Stimulated activated CD8-positive, alpha-beta memory T cell treated with anti-CD3 and anti-CD28 coated beads, Interleukin-15, amount 100 ng/mL, for 24 hours (primary cell): Measurements from ENCODE around the gene MAN2B1.
"Not testable (repeated sequence)": the region's sequence is repeated elsewhere in the genome, so short reads cannot be mapped to it uniquely, and the experiment has no call there.

Experiments used
- DNase-seq: peaks from one replicate; pipeline ENCODE4 v3.0.0-alpha.2; 2020; ENCODE audit warnings: low read depth

MAN2B1 gene

DNA sequence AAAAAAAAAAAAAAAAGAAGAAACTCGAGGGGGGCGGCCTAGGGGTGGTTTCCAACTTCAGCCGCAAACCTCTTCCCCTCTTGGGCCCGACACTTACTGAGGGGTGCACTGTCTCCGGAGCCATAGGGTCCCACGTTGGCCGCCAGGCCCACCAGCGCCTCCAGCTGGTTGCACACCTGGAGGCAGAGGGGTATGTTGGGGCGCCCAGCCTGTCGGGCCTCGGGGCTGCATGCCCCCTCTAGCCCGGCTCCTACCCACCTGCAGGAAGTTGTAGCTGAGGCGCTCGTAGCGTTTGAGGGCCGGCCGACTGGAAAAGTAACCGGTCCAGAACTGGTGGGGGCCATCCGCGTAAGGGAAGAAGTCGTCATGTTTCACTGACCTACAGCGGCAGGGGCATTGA, 8.6 kb downstream of the MAN2B1 start:
- no peak for DNase-seq

DNA sequence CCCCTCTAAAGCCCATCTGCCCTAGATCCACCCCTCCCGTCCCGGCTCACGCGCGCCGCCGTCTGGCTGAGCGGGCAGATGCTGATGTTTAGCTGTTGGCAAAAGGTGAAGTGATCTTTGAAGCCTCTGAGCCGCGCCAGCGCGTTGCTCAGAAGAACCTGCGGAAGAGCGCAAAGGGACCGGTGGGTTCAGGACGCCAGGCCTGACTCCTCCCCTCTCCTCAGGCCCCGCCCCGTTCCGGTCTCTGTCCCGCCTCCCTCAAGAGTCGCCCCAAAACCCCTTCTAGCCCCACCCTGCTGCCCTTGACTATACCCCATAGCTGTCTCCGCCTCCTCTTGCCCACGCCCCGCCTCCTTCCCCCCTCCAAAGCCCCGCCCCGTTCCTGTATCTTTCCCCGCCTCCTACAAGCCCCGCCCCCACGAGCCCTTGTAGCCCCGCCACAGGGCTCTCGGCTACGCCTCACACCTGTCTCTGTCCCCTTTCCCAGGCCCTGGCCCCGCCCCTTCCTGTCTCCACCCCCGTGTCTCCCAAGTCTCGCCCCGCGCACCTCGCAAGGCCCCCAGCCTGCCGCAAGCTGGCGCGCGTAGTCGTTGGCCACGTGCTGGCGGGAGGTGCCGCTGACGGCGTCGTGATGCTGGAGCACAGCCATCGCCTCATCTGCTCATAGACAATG, 9.5 kb downstream of the MAN2B1 start:
- DNase-seq = no peak

DNA sequence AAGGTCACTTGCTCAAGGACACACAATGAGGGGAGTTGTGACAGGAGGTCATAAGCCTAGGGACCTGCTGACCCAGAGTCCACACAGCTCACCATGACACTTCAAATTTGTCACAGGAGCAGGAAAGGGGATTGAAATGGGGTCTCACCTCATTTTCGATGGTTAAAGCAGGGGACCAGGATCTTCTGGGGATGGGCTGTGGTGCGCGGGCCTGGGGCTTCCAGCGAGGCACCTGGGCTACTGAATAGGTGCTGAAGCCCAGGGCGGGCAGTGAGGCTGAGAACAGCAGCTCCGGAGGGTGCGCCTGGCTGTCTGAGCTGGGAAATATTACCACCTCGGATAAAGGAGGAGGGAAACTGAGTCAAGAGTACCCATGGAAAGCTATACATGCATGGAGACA, 11.0 kb downstream of the MAN2B1 start:
- no peak for DNase-seq

DNA sequence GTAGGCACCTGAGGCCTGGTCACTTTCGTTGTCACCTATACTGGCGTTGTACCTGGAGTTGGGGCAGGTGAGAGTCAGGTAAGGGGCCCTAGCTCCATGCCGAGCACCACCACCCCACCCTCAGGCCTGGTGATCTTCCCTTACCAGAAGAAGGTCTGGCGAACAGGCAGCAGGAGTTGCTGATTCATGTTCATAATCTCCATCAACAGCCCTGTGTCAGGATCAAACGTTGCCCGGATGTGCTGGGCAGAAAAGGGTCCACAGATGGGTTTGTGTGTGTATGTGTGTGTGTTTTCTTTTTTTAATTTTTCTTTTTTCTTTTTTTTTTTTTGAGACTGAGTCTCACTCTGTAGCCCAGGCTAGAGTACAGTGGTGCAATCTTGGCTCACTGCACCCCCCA, 14.3 kb downstream of the MAN2B1 start:
- no peak for DNase-seq

DNA sequence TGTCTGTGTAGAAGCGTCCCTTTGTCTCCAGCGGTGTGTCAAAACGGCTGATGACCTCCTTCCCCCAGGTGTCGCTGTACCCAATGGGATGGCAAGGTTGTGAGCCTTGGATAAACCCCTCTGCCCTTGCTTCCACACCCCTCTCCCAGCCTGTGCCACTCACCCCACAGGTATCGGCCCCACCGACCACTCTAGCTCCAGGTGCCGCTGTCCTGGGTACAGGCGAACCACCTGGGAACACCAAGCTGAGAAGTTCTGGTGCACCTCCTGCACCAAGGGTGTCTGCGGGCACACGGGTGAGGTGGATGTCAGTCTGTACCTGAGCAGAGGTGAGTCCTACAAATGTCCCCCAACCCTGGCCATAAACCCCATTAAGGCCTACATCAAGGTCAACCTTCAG, 16.6 kb downstream of the MAN2B1 start:
- no peak for DNase-seq

DNA sequence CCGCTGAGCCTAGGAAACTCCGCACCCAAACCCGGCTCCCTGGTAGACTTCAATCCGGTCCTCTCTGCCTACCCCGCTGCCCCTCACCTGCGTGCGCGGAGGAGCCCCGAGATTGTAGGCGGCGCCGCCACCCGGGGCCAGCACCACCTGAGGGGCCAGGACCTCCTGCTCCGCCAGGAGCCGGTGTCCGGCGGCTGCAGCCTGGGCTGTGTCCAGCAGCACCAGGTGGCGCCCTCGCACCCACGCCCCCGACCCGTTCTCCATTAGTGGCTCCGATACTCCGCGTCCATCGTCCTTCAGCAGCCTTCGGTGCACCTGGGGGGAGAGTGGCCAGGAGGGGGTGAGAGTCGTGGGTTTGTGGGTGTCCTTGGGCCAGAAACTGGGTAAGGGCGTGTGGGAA, 18.5 kb downstream of the MAN2B1 start:
- DNase-seq = no peak

DNA sequence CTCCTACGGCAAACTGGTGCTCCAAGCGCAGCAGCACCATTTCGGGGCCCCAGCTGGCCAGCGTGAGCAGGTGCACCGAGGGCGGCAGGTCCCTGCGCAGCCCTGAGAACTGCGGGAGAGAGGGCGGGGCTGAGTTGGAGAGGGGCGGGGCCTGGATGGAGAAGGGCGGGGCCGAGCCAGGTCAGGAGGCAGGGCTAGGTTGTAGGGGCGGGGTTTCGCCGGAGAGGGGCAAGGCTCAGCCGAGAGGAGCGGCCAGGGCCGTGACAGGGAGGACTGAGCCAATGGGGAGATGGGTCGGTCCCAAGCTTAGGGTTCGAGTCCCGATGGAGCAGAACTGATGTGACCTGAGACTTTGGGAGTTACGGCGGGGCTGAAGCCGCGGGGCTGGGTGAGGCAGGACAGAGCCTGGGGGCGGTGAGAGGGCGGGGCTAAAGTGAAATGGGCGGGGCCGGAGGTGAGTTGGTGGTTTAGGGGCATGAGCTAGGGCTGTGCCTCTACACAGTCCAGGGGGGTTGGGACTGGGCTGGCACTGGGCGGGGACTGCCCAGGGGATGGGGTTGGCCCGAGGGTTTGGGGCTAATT, 19.0 kb downstream of the MAN2B1 start:
- DNase-seq = no peak

DNA sequence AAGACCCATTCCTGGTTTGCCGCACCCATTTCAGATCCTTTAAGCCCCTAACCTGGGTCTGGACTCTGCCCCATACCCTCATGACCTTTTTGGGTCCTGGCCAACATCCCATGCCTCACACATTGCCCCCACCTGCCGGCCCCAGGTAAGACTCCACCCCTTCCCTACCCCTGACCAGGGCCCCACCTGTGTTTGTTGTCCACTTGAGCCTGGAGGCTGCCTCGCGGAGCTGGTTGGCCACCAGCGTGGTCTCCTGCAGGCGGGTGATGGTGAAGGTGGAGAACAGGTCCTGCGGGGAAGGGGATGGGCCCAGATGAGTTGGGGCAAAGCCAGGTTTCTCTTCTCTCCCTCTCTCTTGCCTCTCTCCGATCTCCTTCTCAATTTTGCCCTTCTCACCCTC, 19.5 kb downstream of the MAN2B1 start:
- no peak for DNase-seq

DNA sequence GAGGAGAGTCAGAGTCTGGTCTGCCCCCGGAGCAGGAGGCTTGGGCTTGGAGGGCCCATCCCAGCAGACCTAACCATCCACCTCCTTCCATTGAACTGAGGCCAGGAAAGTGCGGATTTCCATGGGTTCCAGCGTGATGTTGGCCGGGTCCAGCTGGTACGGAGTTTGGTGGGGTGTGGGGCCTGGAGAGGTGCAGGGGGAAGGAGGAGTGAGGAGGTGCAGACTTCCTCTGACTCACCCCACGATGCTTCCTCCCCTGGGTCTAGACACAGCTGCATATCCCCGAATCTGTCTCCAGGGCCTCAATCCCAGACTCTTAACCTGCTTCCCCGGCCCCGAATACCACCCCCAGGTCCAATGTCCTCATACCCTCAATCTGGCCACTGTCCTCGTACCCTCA, 20.0 kb downstream of the MAN2B1 start:
- DNase-seq = no peak

DNA sequence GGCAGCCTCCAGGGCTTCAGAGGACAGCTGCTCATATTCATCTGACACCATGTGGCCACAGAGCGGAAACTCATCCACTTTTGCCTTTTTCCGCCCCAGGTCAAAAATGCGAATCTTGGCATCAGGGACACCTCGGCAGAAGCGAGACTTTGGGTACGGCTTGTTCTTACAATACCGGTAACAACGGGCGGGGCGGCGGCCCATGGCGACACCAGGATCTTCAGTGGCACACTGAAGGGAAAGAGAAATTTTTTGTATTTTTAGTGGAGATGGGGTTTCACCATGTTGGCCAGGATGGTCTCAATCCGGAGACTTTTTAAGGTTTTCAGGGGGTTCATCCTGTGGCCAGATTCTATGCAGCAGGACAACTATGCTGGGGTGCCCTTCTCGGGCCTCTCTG, 22.8 kb downstream of the MAN2B1 start:
- not testable (repeated sequence) for DNase-seq

DNA sequence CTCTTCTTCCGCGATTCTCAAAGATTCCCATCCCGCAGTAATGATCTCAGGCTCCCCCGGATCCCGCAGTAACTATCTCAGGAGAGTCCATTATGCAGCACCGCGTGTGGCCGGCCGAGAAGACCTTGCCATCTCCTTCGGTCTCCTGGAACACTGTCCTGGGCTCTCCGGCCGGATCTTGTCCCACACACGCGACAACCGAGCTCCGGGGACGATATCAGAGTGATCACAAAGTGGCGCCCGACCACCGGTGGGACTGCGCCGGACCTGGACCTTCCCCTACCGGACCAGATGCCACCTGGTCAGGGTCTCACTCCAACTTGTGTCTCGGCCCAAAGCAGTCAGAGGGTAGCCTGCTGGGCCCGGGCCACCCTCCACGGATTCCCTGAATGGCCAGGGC, 24.0 kb downstream of the MAN2B1 start:
- no peak for DNase-seq

DNA sequence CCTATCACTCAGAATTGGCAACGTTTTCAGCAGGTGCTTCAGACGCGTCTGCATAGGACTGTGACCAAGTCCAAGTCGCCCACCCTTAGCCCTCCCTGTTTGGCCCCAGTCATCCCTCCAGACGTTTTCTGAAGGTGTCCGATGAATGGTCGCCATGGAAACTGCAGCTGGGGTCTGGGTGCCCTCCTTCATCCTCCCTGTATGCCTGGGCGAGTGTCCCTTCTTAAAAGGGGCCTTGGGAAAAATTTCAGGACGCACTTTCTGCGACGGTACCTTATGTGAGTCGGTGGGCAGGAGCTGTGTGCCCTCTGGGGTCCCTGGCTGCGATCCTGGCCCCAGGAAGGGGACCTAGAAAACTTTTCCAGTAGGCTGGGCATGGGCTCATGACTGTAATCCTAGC, 25.1 kb downstream of the MAN2B1 start:
- no peak for DNase-seq

DNA sequence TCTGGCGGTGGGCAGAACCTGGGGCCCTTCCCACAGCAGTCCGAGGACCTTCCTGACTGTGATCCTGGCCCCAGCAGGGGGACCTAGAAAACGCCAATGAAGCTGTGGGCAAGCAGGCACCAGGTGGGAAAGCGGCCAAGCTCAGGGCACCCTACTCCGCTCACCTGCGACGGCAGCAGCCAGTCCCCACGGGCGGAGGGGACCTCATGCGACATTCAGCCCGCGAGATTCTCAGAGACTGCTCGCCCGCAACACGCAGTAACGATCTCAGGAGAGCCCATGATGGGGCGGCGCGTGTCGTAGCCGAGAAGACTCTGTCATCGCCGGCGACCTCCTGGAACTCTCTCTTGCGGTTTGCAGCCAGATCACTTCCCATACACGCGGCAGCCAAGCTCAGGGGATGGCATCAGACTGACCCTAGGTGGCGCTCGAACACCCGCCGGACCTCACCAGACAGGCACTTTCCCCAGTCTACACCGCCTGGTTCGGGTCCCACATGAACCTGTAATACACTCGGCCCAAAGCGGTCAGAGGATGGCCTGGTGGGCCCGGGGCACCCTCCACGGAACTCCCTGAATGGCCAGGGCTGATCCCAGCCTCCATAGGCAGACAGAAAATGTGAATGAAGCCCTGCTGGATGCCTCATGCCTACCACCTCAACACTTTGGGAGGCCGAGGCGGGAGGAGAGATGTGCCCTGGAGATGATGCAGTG, 26.5 kb downstream of the MAN2B1 start:
- peak; percentile 58 for DNase-seq

DNA sequence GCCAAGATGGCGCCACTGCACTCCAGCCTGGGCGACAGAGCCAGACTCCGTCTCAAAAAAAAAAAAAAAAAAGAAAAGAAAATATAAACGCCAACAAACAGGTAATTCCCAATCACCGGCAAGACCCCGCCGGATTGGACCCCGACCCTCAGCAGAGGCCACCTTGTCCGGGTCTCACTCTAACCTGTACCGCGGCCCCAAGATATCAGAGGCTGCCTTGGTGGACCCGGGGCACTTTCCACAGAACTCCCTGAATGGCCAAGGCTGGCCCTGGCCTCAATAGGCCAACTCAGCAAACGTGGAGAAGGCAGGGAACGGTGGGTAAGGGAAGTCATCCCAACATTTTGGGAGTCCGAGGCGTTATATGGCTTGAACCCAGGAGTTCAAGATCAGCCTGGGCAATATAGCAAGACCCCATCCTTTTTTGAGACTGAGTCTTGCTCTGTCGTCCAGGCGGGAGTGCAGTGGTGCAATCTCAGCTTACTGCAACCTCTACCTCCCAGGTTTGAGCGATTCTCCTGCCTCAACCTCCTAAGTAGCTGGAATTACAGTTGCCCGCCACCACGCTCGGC, 27.8 kb downstream of the MAN2B1 start:
- no peak for DNase-seq

DNA sequence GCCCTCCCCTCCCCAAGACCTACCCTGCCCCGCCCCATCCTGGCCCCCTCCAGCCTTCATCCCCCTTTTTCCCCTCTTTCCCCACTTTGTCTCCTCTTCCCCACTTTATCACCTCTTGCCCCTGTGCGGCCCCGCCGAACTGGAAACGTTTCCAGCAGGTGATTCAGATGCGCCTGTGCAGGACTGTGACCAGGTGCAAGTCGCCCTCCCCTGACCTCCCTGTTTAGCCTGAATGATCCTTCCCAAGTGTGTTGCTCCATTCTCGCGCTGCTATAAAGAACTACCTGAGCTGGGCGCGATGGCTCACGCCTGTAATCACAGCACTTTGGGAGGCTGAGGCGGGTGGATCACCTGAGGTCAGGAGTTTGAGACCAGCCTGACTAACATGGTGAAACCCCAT, 29.9 kb downstream of the MAN2B1 start:
- DNase-seq = no peak

DNA sequence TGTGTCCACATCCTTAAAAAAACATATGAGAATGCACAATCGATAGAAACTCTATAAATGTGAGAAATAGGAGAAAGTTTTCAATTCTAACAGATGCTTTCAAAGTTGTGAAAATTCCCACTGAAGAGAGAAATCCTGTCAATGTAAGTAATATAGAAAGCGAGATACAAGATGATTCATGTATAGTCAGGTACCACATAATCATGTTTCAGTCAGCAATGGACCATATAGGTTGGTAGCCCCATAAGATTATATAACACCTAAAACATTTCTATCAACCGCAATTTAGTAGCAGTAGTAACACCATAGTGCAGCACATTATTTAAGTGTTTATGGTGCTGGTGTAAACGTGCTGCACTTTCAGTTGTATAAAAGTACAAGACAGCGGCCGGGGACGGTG, 37.3 kb downstream of the MAN2B1 start:
- DNase-seq = no peak

DNA sequence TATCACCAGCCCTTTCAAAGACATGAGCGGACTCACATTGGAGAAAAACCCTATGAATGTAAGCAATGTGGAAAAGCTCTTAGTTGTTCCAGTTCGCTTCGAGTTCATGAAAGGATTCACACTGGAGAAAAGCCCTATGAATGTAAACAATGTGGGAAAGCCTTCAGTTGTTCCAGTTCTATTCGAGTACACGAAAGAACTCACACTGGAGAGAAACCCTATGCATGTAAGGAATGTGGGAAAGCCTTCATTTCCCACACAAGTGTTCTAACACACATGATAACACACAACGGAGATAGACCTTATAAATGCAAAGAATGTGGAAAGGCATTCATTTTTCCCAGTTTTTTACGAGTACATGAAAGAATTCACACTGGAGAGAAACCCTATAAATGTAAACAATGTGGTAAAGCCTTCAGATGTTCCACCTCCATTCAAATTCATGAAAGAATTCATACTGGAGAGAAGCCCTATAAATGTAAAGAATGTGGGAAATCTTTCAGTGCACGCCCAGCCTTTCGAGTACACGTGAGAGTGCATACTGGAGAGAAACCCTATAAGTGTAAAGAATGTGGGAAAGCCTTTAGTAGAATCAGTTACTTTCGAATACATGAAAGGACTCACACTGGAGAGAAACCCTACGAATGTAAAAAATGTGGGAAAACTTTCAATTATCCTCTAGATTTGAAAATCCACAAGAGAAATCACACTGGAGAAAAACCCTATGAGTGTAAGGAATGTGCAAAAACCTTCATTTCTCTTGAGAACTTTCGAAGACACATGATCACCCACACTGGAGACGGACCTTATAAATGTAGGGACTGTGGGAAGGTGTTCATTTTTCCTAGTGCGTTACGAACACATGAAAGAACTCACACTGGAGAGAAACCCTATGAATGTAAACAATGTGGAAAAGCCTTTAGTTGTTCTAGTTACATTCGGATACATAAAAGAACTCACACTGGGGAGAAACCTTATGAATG, 38.2 kb downstream of the MAN2B1 start:
- DNase-seq = no peak

DNA sequence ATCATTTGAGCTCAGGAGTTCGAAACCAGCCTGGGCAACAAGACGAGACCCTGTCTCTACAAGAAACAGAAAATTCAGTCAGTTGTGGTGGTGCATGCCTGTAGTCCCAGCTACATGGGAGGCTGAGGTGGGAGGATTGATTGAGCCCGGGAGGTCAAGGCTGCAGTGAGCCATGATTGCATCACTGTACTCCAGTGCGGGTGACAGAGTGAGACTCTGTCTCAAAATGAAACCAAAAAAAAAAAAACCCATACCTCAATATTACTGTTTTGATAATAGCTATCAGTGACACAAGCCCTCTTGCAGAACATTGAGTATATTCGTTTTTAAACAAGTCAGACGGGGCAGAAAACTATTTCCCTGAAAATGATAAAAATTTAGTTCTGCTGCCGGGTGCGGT, 39.6 kb downstream of the MAN2B1 start:
- no peak for DNase-seq

DNA sequence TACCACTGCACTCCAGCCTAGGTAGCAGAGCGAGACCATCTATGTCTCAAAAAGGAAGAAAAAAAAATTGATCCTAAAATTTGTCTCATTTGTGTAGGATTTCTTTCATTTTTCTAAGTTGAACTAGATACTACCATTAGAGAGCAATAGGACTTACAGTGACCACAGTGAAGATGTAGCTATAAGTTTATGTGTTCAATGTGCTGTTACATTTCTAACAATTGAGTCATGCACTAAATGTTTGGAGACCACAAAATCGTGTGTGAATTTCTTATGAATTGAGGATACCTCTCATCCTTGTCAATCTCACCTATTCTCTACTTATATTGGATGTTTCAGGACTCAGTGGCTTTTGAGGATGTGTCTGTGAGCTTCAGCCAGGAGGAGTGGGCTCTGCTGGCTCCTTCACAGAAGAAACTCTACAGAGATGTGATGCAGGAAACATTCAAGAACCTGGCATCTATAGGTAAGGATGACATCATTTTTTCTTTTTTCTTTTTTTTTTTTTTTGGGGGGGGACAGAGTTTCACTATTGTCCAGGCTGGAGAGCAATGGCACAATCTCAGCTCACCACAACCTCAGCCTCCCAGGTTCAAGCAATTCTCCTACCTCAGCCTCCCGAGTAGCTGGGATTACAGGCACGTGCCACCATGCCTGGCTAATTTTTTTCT, 43.0 kb downstream of the MAN2B1 start:
- DNase-seq = no peak

DNA sequence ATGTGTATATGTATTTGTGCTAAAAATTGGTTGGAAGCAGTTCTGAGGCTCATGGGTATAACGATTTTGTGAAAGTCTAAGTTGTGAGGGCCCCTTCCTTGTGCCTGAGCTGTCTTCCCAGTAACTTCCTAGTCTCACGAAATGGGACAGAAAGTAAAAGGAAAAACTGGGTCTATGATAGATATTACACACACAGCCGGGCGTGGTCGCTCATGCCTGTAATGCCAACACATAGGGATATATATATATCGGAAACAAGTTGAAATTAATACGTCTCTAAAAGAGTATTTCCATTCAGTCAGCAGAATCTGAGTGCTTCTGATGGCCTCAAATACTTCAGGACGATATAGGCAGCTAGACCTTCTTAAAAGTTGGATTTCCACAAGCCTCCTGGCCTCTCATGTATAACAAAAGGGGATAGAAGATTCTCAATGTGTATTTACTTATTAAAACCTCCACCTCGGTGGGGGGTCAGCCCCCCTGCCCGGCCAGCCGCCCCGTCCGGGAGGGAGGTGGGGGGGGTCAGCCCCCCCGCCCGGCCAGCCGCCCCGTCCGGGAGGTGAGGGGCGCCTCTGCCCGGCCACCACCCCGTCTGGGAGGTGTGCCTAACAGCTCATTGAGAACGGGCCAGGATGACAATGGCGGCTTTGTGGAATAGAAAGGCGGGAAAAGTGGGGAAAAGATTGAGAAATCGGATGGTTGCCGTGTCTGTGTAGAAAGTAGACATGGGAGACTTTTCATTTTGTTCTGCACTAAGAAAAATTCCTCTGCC, 45.1 kb downstream of the MAN2B1 start:
- DNase-seq = not testable (repeated sequence)

DNA sequence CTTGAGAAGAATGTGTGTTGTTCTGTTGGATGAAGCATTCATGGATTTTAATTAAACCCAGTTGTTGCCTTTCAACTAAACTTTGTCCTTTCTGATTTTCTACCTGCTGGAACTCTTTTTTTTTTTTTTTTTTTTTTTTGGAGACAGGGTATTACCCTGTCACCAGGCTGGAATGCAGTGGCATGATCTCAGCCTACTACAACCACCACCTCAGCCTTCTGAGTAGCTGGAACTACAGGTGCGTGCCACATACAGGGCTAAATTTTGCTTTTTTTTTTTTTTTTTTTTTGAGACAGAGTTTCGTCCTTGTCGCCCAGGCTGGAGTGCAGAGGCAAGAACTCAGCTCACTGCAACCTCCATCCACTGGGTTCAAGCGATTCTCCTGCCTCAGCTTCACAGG, 48.9 kb downstream of the MAN2B1 start:
- no peak for DNase-seq
